Ecto neural progenitor cell (in vitro differentiated cells): ENCODE results near the gene CTNNBIP1.

Experiments
- DNase-seq: peaks from one replicate; pipeline ENCODE4 v3.0.0-alpha.2; 2018; ENCODE audit warnings: low spot score

The CTNNBIP1 gene

DNA sequence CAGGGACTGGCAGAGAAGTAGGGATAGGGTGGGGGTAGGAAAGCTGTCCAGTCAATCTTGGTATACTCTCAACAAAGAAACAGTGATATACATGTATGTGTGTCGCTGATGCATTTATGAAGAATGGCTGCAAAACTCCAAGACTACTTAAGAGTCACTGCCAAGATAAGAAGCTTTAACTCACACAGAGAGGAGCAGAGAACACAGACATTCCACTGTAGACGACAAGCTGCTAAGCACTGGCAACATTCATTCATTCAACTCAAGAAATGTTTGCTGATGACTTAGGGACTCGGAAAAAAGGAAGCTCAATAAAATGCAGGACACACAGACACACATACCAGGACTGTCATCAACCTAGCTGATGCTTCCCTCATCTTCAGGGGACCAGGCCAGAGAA is 5.5 kb downstream of the CTNNBIP1 start:
- DNase-seq = no peak

DNA sequence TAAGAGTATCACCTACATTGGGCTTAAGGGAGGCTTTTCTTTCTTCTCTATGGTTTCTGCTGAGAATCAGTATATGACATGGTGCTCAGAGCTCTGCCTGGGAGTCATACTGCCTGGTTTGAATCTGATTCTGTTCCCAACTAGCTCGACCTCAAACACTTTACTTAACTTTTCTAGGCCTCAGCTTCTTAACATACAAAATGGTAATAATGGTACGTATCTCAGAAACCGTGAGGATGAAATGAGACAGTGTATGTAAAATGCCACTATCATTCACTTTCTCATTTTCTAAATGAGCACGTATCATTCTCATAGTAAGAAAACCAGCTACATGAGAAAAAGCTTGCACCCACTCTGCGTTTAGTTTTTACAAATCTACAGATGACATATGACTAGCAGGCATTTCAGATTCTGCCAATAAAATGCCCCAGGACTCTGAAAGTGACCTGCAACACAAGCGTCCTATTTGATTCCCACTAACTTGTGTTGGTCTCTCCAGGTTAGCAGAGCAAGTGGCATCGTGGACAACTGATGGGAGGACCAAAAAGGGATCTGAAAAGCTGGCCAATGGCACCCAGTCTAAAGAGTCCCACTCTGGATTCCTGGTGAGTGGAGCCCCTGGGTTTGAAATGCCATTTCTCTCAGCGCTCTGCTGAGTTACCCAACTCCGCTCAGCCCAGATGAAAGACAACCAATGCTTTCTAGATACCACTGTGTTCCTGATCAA is 6.1 kb downstream of the CTNNBIP1 start:
- DNase-seq = no peak

DNA sequence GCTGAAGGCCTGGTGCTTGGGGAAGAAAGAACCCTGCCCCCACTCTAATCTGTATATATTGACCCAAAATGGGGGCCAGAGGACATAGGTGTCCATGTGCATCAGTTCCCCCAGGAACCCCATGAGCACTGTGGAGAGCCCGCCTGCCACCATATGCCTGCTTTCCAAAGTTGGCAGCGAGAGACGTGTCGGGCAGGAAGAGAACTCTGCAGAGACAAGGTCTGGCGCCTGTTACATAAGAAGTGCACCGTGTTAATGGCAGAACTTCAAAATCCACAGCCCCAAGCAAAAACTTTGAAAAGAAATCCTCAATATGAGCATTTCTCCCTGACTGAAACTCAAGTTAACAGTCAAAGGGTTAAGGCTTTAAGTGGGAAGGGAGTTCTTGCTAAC is 8.0 kb downstream of the CTNNBIP1 start:
- DNase-seq = no peak

DNA sequence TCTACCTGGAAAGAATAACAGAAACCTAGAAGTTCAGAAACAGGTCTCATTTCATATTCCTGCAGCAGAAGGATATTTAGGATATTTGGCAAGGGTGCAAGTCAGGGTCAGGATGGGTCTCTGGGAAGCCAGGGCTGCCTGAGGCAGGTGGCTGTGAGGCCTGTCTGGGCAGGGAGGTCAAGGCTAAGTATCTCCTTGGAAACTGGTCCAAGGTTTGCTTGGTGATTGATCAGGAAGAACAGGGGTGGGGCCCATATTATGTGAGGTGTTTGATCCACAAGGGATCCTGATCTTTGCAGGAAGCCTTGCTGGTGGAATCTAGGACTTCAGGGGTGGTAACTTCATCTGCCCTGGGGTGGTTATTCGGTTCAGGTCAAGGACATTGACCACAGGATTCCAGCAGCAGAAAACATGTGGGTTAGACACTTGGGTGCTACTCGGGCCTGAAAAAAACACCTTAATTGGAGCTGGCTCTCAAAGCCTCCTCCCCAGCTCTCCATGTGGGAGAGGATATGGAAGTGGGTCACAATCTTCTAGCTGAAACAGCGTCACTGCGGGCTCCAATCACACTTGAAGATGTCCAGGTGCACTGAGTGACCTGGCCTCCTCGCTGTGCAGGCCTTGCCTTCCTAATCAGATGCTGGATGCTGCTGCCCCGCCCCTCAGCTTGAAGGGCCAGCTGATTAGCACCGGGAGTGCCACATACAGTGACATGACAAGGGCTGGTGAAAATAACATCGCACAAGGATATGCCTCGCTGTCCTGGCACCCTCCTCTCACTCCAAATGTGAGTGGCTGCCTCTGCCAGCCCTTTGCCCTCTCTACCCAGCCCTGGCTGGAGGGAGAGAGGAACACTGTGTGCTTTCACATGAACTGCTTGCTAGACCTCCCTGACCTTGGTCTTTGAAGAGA is 8.7 kb downstream of the CTNNBIP1 start:
- DNase-seq = no peak

DNA sequence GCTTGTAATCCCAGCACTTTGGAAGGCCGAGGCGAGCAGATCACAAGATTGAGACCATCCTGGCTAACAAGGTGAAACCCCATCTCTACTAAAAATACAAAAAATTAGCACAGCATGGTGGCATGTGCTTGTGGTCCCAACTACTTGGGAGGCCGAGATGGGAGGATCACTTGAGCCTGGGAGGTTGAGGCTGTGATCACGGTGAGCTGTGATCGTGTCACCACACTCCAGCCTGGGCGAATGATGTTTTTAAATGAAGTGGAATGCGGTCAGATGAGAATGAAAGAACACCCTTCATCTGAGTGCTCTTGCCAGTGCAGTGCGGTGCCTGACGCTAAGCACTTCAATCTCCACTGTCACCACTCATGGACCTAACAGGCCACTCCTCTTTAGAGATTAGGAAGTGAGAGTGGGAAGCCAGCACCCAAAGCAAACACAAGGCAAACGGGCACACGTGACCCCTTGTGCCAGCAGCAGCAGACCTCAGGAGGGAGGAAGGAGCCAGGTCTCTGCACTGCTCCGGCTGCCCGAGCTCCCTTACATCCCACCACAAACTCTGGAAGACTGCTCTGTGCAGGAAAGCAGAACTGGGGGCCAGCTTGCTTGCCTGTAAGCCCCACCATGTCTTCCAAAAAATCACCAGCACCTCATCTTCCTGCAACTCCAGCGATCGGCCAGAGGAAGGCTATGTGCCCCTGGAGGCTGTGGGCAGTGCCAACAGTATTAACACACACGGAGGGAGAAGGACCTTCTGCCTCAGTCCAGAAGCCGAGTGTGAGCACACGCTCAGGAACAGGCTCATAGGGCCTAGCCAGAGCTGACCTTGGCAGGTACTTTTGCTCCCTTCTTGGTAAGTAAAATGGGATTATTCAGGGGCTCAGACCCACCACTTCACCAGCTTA is 9.7 kb downstream of the CTNNBIP1 start:
- no peak for DNase-seq

DNA sequence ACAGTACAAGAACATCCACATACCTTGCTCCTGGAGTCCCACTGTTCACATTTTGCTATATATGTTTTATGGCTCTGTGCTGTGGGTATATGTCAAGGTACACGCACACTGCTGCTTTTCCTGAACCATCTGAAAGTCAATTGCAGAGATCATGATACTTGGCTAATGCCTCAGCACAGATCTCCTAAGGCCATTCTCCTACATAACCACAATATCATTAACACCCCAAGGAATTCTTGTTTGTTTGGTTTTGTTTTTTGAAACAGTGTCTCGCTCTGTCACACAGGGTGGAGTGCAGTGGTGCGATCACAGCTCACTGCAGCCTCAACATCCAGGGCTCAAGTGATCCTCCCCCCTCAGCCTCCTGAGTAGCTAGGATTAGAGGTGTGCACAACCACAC is 16.0 kb downstream of the CTNNBIP1 start:
- no peak for DNase-seq

DNA sequence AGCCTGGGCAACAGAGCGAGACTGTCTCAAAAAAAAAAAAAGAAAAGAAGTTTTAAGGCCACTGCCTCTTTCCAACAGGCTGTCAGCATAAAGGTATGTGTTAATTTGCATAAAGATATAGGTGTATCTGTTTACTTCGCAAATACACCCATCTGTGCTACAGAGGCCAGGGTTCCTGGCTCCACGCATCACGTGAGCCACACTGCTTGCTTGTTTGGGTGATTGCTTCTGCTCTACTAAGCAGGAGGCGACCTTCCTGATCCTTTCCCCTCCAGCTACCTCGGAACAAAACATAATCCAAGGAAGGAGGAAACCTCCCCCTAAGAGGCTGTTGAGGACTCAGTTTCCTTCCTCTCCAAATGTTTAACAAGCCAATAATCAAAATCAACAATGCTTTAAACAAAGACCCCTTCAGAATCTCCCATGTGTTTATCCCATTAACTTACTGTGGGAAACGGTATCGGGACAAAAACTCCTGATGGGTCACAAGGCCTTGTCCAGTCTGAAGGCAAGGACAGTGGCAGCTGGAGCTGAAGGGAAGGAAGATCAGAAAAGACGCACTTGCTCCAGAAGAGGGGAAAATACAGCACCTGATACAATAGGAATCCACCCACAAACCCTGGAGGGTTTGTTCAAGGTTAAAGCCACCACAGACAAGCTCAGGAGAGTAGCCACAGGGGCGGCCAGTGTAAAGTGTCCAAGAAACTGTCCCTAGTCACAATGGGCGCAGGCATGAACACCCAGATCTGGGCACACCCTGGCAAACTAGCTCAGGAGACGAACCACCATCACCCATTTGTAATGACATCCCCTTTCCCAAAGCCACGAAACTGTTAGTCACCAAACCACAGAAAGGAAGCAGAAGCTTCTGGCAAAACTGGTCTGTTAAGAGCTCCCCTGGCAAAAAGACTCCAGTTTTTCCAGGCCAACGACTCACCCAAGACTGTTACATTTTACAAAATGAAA is 17.2 kb downstream of the CTNNBIP1 start:
- DNase-seq = no peak

DNA sequence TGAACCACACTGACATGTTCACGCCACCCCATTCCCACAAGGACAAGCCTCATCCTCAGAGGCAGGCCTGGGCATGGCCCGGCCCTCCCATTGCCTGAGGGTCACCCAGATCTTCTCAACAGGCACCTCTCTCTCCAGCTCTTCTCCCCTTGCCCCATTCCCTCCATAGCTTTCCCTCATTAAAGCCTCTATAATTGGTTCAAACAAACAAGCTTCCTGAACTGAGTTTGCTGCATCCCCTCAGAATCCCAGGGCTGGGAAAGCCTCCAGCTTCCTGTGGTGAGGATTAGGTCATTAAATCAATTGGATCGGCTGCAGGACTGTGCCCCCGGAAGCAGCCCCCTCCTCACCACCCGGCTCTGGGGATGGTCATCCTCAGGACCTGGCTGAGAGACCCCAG is 18.9 kb downstream of the CTNNBIP1 start:
- peak; percentile 65 for DNase-seq

DNA sequence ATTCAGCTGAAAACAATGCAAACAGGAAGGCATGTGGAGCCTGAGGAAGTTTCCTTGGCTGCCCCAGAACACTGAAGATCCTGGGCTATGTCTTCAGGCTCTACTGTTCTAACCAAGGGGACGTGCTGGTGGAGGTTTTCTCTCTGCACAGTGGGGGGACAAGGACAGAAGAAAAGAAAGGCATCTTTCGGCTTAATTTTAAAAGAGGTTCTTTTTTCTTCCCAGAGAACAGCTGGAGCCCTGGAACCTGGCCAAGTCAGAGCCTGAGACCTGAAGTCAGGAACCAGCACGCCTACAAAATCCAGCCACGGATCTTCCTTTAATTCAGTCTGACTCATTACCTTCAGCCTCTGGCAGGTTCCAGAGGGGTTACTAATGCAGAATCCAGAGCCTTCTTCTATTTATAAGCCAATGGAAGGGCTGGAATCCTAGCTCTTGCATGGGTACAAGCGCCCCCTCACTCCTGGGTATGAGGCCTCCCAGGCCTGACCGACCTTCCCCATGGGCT is 19.8 kb downstream of the CTNNBIP1 start:
- no peak for DNase-seq

DNA sequence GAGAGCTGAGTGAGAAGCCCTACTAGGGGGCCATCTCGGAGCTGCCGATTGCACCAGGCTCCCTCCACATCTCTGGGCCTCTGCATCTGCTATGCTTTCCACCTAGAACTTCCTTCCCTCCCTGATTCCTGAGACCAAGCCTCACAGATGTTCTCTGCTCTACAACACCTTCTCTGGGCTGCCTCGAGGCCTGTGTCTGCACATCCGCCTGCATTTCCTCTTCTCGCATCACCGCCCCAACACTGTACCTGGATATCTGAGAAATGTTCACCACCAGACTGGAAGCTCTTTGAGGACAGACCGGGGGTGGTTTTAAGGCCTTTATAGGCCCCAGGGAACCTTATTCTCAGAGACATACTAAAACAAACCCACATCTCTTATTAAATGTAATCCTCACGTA is 20.7 kb downstream of the CTNNBIP1 start:
- no peak for DNase-seq

DNA sequence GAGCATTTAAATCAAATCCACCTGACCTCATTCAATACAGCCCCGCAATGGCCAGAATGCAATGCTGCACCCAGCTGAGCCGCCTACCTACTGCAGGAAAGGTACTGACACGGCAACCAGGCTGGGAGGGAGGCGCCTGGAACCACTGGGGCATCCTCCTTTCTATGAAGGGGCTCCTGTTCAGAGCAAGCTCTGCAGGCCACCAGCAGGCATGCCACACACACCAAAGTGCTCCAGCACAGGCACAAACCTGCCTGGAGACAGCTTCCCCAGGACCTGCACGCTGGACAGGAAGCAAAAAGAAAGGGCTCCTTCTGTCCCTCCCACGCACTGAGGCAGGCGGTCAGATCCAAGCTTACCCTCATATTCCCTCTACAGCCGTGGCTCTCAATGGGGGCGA is 21.2 kb downstream of the CTNNBIP1 start:
- DNase-seq = no peak

DNA sequence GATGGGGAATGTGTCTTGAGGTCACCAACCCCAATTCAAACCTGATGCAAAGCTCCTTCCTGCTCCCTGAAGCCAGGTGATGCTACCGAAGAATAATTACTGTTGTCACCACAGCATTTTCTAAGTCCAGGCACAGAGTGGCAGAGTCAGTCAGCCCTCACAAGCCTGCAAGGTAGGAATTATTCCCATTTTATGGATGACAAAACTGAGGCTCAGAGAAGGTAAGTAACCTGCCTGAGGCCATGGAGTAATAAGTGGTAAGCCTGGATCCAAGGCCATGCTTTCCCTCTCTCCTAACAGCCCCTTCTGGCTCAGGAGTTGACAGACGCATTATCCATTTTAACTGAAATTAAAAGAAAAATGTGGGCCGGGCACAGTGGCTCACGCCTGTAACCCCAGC is 23.0 kb downstream of the CTNNBIP1 start:
- DNase-seq = no peak

DNA sequence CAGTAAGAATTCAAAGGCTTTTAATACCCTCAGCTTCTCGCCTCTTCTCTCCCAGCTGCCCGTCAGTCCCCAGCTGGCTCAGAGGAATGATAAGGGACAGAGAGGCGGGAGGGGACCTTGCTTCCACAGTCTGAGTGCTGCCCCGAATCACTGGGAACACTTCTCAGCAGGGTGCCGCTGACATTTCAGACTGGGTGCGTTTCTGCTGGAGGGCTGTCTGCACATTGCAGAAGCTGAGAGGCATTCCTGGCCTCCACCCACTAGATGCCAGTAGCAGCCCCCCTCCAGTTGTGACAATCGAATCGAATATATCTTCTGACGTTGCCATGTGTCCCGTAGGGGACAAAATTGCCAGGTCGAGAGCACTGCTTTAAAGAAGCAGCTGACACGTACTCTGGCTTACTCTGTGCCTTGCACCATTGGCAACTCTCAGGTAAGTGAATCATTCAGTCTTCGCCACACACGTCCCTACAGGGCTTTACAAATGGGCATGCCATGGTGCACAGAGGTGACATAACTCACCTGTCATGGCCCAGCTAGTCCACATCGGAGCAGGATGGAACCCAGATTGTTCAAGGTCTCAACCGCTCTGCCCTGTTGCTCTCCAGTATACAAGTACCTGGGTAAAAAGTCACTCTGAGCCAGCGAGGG is 23.9 kb downstream of the CTNNBIP1 start:
- DNase-seq = no peak

DNA sequence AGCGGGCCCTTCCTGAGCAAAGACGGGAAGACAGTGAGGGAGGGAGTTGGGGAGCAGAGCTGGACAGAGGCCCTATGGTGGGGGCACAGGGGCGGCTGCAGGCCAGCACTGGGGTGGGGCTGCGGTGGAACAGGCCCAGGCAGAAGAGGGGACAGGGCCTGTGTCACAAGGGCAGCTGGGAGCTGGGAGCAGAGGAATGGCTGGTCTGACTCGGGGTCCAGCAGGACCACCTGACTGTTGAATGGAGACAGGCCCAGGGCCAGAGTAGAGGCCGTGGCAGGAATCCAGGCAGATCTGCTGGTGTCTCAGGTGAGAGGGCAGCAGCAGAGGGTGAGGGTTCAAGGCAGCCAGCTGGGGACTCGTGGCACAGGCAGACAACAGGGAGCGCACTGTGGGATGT is 25.3 kb downstream of the CTNNBIP1 start:
- no peak for DNase-seq

DNA sequence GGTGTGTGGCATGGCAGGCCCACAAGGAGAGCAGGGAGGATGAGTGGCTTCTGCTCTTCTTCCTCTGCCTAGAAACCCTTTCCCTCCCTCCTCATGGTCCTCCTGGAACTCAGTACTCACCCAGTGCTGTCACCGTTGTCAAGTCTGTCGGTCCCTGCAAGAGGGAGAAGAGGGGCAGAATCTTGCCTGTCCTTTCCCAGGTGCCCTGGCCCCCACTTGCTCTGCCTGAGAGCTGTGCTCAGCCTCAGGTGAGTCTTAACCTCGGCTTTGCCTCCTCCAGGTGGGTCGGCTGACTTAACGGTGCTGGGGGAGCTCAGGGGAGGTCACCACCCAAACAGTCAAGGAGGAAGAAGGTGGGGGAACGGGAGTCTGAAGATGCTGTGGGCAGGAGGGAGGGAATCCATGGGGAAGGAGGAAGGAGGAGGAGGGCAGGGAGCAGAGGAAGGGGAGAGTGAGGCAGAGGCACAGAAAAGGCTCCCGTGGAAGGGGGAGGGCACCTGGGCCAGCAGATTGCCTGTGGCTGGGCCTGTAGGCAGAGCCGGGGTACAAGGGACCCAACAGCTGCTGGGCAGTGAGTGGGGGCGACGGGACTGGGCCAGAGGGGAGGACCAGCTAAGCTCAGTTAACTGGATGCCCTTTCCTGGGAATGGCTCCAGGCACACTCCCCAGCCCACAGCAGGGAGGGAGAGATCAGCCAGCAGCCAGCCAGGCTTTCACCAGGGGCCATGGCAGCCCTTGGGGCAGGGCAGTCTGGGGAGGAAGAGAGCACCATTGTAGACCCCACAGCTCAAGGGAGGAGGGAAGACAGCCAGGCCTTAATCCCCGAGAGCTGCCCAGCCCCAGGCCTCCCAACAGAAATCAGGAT is 26.3 kb downstream of the CTNNBIP1 start:
- DNase-seq = peak; percentile 76

DNA sequence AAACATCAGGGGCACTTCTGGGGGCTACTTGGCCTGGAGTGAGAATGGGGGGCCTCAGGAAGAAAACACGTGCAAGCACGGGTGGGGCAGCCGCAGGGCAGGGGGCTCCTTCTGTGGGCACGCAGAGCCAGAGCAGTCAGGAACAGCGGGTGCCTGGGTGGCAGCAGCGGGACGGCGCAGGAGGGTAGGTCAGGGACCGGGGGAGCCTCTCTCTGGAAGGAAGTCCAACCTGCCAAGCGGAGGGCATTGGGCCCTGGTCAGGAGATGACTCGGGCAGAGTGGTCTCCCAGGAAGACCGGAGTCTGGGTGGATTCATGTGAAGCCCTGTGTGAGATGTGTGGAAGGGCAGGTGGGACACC is 27.1 kb downstream of the CTNNBIP1 start:
- no peak for DNase-seq

DNA sequence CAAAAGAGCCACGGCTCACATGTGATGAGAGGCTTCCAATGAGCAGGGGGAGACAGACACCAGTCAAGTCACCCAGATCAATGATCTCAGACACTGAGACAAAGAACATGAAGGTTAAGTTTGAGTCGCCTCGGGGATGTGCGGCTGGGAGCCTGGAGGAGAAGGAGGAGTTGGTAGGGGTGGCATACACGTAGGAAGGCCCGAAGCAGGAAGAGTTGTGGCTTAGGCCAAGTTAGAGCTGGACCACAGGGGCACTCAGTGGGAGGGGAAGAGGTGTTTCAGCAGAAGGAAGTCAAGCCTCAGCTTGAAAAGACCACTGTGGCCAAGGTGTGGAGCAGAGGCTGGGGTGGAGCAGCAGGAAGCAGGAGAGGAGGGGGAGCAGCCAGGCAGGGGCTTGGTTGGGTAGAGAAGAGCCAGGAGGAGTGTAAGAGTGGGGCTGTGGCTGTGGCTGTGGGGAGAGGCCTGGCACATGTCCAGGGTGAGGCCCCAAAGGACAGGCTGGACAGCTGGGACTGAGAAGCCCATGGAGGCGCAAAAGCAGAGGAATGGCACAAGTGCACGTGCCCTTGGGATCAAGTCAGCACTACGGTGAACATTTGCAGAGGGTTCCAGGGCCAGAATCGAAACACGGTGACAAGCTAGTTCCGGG is 27.6 kb downstream of the CTNNBIP1 start:
- no peak for DNase-seq

DNA sequence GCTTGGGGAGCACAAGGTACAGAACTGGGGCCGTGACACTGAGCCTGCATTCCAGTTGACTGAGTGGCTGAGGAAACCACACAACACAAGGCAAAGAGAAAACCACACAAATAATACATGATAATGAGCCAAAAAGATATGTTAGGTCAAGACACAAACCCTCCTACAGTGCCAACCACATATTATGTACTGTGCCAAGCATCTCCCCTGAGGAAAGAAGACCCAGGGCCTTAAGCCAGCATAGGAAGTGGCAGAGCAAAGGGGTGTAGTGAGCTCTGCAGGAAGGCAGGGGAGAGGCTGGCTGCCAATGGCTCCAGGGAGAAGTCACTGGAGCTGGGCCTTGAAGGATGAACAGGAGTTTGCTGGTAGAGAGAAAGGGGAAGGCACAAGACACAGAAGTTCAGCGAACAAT is 28.2 kb downstream of the CTNNBIP1 start:
- DNase-seq = no peak

DNA sequence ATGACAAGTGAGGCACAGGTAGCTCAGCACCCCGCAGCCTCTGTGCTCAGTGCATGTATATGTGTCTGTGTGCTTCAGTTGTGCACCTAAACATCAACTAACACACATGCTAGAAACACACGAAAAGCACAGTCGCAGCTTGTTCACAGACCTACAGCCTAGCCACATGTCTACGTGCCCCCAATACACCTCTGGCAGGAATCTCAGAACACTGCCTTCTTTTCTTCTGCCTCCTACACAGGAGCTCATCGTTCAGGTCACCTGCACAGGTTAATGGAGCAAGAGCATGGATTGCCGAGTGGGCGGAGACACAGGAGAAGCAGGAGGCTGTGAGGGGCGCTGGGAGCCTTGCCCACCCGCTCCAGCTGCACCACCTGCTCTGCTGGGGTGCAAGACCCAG is 31.7 kb downstream of the CTNNBIP1 start:
- DNase-seq = no peak
